Mesothelial cell of epicardium (in vitro differentiated cells): ENCODE data around the gene ZIC1. TPM values are rescaled to one million over a fixed set of nuclear protein-coding genes. Genes with fewer than 3 reads are reported as not detected.

Experiments
- DNase-seq, 2 experiments: peaks; one replicate each; pipeline ENCODE4 v3.0.0; 2021; ENCODE audit warnings: low spot score in 2 of 2; ENCODE audit not compliant: unreplicated experiment in 2 of 2
- H3K27ac Mint-ChIP-seq: 2 replicates; pipeline ENCODE4 v1.8.0; 2021; ENCODE audit warnings: mixed read lengths
- H3K27me3 Mint-ChIP-seq: 2 replicates; pipeline ENCODE4 v1.8.0; 2021; ENCODE audit warnings: low read depth, mixed read lengths
- H3K36me3 Mint-ChIP-seq: 2 replicates; pipeline ENCODE4 v1.8.0; 2021; ENCODE audit warnings: mixed read lengths
- H3K4me1 Mint-ChIP-seq: 2 replicates; pipeline ENCODE4 v1.8.0; 2021; ENCODE audit warnings: mixed read lengths
- H3K4me3 Mint-ChIP-seq: 2 replicates; pipeline ENCODE4 v1.8.0; 2021; ENCODE audit warnings: mild to moderate bottlenecking, moderate library complexity, mixed read lengths
- H3K9me3 Mint-ChIP-seq: 2 replicates; pipeline ENCODE4 v1.8.0; 2021; ENCODE audit warnings: mixed read lengths
- total RNA-seq: library from RNA; stranded (reverse); gene quantifications from 3 replicates; pipeline ENCODE4 v1.2.1, GENCODE V29; 2021
- TF ChIP-seq, protein P1 (sequence below): fragments of 200-600 bp; sonication (generic); IDR thresholded peaks from one replicate; pipeline ENCODE4 v1.5.0; 2021; ENCODE audit warnings: antibody characterized with exemption; ENCODE audit not compliant: unreplicated experiment

Gene ZIC1
- total RNA-seq, 1 donor from 2014 or later, result 0.22 TPM

DNA sequence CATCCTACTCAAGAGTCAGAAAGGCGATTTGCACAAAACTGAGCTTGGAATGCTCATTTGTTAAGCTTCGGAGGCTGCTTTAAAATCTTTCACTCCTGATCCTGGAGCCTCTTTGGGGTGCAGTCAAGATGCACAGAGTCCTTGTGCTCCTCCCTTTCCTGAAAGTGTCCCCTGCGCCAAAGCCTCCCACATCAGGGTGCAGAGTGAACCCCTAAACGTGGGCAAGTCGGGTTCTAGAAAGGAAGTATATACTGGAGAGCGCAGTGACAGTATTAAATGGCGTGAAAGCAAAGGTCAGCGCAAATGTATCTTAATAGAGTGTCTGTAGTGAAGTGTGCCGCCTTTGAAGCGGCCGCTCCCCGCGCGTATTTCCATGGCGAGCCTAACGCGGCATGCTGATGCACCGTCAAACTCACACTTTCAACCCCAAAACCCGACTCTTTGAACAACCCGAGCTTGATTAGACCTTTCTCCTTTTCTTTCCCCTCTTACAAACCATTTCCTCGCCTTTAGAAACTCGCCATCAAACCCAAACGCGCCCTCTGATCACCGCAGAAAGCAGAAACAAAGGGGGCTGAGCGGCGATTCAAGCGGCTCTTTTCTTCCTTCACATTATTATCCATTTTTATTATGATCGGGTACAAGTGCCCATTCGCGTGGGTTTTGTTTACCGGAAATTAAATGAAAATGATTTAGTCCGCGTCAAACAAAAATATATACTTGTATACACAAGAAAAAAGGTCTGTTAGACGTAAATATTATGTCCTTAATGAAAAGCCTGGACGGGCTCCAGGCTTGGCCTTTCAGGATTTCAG, 21.1 kb upstream of the ZIC1 start:
- Mint-ChIP-seq H3K4me3 (no peak overlapping the region), H3K9me3 (no peaks in the 10 kb centered on the region), H3K36me3 (no peaks in the 10 kb centered on the region), H3K27me3 (peaks cover 100% of the 10 kb centered on the region), H3K4me1 (peaks cover 16% of the 10 kb centered on the region), H3K27ac (no peak overlapping the region)
- TF ChIP-seq, protein P1, sequence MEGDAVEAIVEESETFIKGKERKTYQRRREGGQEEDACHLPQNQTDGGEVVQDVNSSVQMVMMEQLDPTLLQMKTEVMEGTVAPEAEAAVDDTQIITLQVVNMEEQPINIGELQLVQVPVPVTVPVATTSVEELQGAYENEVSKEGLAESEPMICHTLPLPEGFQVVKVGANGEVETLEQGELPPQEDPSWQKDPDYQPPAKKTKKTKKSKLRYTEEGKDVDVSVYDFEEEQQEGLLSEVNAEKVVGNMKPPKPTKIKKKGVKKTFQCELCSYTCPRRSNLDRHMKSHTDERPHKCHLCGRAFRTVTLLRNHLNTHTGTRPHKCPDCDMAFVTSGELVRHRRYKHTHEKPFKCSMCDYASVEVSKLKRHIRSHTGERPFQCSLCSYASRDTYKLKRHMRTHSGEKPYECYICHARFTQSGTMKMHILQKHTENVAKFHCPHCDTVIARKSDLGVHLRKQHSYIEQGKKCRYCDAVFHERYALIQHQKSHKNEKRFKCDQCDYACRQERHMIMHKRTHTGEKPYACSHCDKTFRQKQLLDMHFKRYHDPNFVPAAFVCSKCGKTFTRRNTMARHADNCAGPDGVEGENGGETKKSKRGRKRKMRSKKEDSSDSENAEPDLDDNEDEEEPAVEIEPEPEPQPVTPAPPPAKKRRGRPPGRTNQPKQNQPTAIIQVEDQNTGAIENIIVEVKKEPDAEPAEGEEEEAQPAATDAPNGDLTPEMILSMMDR, result no peak
- no peak for DNase-seq

DNA sequence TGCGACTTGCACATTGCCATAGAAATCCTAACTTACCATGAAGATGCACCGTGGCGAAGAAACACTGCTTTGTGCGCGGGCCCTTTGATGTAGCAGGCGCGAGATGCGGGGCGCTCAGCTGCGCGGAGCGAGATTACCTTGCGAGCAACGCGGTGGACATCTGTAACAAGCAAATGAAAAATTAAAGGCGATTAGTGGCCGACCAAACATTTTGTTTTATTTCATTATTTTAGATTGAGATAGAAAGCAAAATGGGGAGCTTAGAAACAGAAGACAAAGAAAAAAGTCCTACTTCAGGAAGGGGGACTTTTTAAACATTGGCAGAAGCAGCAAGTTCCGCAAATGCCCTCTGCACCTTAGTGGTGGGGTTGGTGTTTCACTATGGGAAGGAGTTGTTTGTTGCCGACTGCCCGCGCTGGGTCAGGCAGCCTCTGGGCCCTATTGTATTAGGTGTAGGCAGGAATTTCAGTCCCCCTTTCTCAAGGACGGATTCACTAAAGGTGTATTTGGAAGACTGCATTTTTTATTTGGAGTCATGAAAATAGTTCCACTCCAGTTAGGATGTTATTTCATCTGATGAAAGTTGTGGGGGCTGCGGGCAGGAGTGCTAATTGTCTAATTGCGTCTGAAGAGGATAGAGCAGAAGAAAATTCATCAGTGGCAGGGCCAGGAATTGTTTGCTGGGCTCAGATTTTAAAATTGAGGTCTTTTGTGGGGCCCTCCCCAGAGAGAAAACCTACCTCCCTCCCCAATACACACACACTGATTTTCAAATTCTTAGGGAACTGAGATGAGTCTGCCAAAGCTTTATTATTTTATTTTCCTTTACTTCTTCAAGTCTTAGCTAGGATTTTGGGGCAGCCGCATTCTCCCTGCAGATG, 20.2 kb upstream of the ZIC1 start:
- Mint-ChIP-seq H3K27ac (no peak overlapping the region), H3K36me3 (no peaks in the 10 kb centered on the region), H3K27me3 (peaks cover 100% of the 10 kb centered on the region), H3K4me3 (no peak overlapping the region), H3K4me1 (peaks cover 18% of the 10 kb centered on the region), H3K9me3 (no peaks in the 10 kb centered on the region)
- TF ChIP-seq, protein P1, result no peak
- no peak for DNase-seq

DNA sequence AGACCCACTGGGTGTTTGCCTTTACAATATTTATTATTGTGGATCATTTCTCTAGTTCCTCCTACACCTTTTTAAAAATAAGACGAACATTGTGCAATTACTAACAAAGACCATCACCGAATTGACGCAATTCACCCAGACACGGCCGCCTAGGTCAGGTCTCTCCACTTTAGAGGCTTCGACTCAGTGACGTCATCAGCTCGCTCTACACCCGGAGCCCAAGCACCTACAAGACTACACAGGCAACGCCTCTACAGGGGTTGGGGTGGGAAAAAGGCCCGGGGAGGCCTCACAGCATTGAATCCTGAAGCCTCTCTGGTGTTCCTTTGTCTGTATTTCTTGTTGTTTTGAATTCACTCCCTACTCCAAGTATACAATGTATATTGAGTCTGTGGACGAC, 19.4 kb upstream of the ZIC1 start:
- peaks cover 100% of the 10 kb centered on the region for H3K27me3 Mint-ChIP-seq
- H3K9me3 Mint-ChIP-seq, result no peaks in the 10 kb centered on the region
- no peak for DNase-seq
- TF ChIP-seq, protein P1, result no peak
- no peak overlapping the region for H3K4me3 Mint-ChIP-seq
- H3K4me1 Mint-ChIP-seq, result peaks cover 22% of the 10 kb centered on the region
- no peaks in the 10 kb centered on the region for H3K36me3 Mint-ChIP-seq
- H3K27ac Mint-ChIP-seq, result no peak overlapping the region

DNA sequence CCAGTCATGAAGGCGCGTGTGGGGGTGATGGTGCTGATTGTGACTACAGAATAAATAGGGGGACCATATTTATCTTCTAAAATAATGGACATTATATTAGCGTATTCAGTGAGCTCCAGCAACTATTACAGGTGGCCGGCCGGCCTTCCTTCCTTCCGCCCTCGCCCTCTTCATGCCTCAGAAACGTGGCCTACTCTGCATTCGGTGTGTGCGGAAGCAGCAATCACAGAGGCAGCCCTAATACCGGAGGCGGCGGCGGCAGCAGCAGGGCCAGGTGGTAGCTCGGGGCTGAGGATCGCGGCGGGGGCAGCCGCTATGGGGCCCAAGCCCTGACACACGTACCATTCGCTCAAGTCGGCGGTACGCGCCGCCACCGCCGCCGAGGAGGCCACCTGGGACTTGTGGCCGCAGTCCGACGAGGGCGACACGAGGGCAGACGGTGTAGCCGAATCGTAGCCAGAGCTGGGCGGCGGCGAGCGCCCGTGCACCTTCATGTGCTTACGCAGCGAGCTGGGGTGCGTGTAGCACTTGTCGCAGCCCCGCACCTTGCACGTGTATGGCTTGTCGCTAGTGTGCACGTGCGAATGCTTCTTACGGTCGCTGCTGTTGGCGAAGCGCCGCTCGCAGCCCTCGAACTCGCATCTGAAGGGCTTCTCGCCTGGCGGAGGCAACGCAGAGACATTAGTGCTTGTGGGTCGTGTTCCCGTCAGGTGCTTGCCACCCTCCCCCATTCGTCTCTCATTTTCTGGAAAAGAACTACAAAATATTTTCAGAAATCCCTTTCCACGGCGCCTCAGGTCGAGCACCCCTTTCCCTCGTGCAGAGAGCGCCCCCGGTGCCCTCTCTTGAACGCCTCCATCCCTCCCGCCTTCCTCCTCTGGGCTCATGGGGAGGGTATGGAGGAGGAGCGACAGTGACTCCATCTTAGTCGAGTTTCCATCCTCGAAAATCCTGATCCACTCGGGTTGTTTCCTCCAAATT, 18.3 kb upstream of the ZIC1 start:
- peaks cover 22% of the 10 kb centered on the region for H3K4me1 Mint-ChIP-seq
- TF ChIP-seq, protein P1, result no peak
- peaks cover 100% of the 10 kb centered on the region for H3K27me3 Mint-ChIP-seq

More for the DNA sequence above, 18.3 kb upstream of the ZIC1 start:
- Mint-ChIP-seq H3K9me3 (no peaks in the 10 kb centered on the region), H3K36me3 (no peaks in the 10 kb centered on the region), H3K27ac (no peak overlapping the region), H3K4me3 (no peak overlapping the region)
- DNase-seq, result no peak
